HG02588 (cell line): ENCODE results near the gene ADPRH.
A peak's percentile ranks its signal among the peaks of the same experiment; 100 is the strongest.
"Not testable (repeated sequence)": the region's sequence is repeated elsewhere in the genome, so short reads cannot be mapped to it uniquely, and the experiment has no call there.

Source experiments
- ATAC-seq: cut with Tn5 transposase; IDR thresholded peaks from one replicate; pipeline ENCODE4 v1.9.1; 2021; ENCODE audit warnings: mild to moderate bottlenecking, moderate library complexity; ENCODE audit not compliant: unreplicated experiment

ADPRH gene

GRCh38 chr3:119559441-119559963, 19.8 kb upstream of the ADPRH start, which contains the start of gene CD80:
CD80 (minus strand) TSS chr3:119559614; CDS start chr3:119557728, 1,886 bp downstream.
- ATAC-seq = peak; percentile 46

GRCh38 chr3:119560160-119560559, 19.1 kb upstream of the ADPRH start:
- ATAC-seq = no peak

GRCh38 chr3:119562307-119562961, 16.9 kb upstream of the ADPRH start:
- ATAC-seq = peak; percentile 76

GRCh38 chr3:119563334-119563733, 16.0 kb upstream of the ADPRH start:
- ATAC-seq = not testable (repeated sequence)

- no peak for ATAC-seq
Measured at GRCh38 chr3:119569156-119569555, 10.1 kb upstream of the ADPRH start.

- ATAC-seq = no peak
Measured at GRCh38 chr3:119570229-119570628, 9.1 kb upstream of the ADPRH start.

GRCh38 chr3:119571230-119571629, 8.1 kb upstream of the ADPRH start:
- ATAC-seq = no peak

- no peak for ATAC-seq
Measured at GRCh38 chr3:119571688-119572087, 7.6 kb upstream of the ADPRH start.

GRCh38 chr3:119575507-119575906, 3.8 kb upstream of the ADPRH start:
- no peak for ATAC-seq

GRCh38 chr3:119580067-119580760, 922 bp downstream of the ADPRH start:
- ATAC-seq = peak; percentile 62

GRCh38 chr3:119582178-119582577, 2.9 kb downstream of the ADPRH start:
- ATAC-seq = peak; percentile 38

- no peak for ATAC-seq
Measured at GRCh38 chr3:119585208-119585607, 5.9 kb downstream of the ADPRH start.

- ATAC-seq = no peak
Measured at GRCh38 chr3:119585856-119586570, 6.7 kb downstream of the ADPRH start.

GRCh38 chr3:119586733-119587172, 7.5 kb downstream of the ADPRH start:
- no peak for ATAC-seq

GRCh38 chr3:119588112-119588511, 8.8 kb downstream of the ADPRH start:
- no peak for ATAC-seq

GRCh38 chr3:119589102-119589773, 9.9 kb downstream of the ADPRH start:
- no peak for ATAC-seq

GRCh38 chr3:119590706-119591105, 11.4 kb downstream of the ADPRH start:
- no peak for ATAC-seq

GRCh38 chr3:119592861-119593260, 13.6 kb downstream of the ADPRH start:
- no peak for ATAC-seq

GRCh38 chr3:119594066-119594465, 14.8 kb downstream of the ADPRH start:
- no peak for ATAC-seq

- not testable (repeated sequence) for ATAC-seq
Measured at GRCh38 chr3:119594929-119595328, 15.6 kb downstream of the ADPRH start.
